GM19351 (cell line): Measurements from ENCODE around the gene KCNE4.

ENCODE experiments used
- ATAC-seq: cut with Tn5 transposase; IDR thresholded peaks from one replicate; pipeline ENCODE4 v1.9.1; 2021; ENCODE audit warnings: mild to moderate bottlenecking, moderate library complexity; ENCODE audit not compliant: unreplicated experiment

Gene KCNE4

GRCh38 chr2:223040527-223040926 is 11.5 kb upstream of the KCNE4 start:
- ATAC-seq, result no peak

- ATAC-seq, result peak; percentile 52
These were observed 10.4 kb upstream of the KCNE4 start for GRCh38 chr2:223041527-223042109.

GRCh38 chr2:223042284-223042683 is 9.7 kb upstream of the KCNE4 start:
- no peak for ATAC-seq

- ATAC-seq, result no peak
These were observed 9.3 kb upstream of the KCNE4 start for GRCh38 chr2:223042704-223043118.

GRCh38 chr2:223043164-223043941 is 8.6 kb upstream of the KCNE4 start:
- ATAC-seq, result no peak

GRCh38 chr2:223044092-223044836 is 7.7 kb upstream of the KCNE4 start:
- ATAC-seq, result no peak

GRCh38 chr2:223044916-223045700 is 6.9 kb upstream of the KCNE4 start:
- no peak for ATAC-seq

GRCh38 chr2:223046470-223047040 is 5.4 kb upstream of the KCNE4 start:
- no peak for ATAC-seq

GRCh38 chr2:223047260-223047761 is 4.7 kb upstream of the KCNE4 start:
- no peak for ATAC-seq

GRCh38 chr2:223048519-223048918 is 3.5 kb upstream of the KCNE4 start:
- peak; percentile 82 for ATAC-seq

- no peak for ATAC-seq
These were observed 2.6 kb upstream of the KCNE4 start for GRCh38 chr2:223049356-223049755.

GRCh38 chr2:223050188-223050587 is 1.8 kb upstream of the KCNE4 start:
- ATAC-seq, result no peak

- ATAC-seq, result no peak
These were observed 988 bp upstream of the KCNE4 start for GRCh38 chr2:223050900-223051504.

- no peak for ATAC-seq
These were observed 826 bp downstream of the KCNE4 start for GRCh38 chr2:223052548-223053483.

- ATAC-seq, result no peak
These were observed 1.6 kb downstream of the KCNE4 start for GRCh38 chr2:223053484-223054192.

GRCh38 chr2:223054193-223054781 is 2.3 kb downstream of the KCNE4 start:
- no peak for ATAC-seq

- ATAC-seq, result no peak
These were observed 3.1 kb downstream of the KCNE4 start for GRCh38 chr2:223055140-223055539.

- no peak for ATAC-seq
These were observed 3.8 kb downstream of the KCNE4 start for GRCh38 chr2:223055836-223056235.
